Measurements from ENCODE around the gene RAD54L2.

Gene RAD54L2

DNA sequence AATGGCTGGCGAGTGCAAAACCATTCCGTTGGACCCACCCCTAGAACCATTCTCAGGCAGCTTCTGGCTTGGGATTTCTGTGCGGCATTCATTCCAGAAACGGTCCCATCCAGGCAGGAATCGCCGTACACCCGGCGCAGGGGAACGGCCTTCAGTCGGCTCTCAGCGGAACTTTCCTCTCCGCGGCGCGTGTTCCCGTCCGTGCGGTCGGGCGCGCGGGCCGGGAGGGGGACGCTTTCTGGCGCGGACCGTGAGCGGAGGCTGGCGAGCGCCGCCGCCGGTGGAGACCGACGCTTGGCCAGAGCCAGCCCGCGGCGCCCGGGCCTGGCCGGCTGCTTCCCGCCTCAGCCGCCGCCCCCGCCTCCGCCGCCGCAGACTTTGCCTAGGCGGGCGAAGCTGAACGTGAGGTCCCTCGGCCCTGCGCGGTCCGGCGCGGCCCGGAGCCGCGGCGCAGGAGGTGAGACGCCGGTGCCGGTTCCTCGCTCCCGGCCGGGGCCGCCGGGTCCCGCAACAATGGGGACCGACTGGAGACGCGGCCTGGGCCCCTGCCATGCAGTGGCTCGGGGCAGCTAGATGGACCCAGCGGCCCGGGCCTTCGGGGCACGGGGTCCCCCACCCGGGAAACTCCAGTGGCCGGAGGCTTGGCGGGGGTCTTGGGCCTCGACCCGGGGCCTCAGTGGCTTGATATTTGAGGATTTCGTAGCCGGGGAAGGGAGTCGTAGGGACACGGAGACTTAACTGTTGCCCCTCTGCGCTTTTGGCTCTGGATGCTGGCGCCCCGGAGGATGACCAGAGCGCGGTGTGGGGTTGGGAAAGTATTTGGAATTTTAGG, at the start of gene RAD54L2 (continued):
- TF ChIP-seq, protein P1, sequence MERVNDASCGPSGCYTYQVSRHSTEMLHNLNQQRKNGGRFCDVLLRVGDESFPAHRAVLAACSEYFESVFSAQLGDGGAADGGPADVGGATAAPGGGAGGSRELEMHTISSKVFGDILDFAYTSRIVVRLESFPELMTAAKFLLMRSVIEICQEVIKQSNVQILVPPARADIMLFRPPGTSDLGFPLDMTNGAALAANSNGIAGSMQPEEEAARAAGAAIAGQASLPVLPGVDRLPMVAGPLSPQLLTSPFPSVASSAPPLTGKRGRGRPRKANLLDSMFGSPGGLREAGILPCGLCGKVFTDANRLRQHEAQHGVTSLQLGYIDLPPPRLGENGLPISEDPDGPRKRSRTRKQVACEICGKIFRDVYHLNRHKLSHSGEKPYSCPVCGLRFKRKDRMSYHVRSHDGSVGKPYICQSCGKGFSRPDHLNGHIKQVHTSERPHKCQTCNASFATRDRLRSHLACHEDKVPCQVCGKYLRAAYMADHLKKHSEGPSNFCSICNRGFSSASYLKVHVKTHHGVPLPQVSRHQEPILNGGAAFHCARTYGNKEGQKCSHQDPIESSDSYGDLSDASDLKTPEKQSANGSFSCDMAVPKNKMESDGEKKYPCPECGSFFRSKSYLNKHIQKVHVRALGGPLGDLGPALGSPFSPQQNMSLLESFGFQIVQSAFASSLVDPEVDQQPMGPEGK (tag by site-specific recombination; IDR thresholded peaks at IDR 0.05): 0 out of 2 replicates have a peak, but pooled peaks have one; percentile 32
- TF ChIP-seq ZNF133 (tag by site-specific recombination; IDR thresholded peaks at IDR 0.05): no peak
- TF ChIP-seq, protein P2, sequence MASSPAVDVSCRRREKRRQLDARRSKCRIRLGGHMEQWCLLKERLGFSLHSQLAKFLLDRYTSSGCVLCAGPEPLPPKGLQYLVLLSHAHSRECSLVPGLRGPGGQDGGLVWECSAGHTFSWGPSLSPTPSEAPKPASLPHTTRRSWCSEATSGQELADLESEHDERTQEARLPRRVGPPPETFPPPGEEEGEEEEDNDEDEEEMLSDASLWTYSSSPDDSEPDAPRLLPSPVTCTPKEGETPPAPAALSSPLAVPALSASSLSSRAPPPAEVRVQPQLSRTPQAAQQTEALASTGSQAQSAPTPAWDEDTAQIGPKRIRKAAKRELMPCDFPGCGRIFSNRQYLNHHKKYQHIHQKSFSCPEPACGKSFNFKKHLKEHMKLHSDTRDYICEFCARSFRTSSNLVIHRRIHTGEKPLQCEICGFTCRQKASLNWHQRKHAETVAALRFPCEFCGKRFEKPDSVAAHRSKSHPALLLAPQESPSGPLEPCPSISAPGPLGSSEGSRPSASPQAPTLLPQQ (tag by site-specific recombination; IDR thresholded peaks at IDR 0.05): peak; percentile 89
- TF ChIP-seq ZNF629 (tag by site-specific recombination; IDR thresholded peaks at IDR 0.05): peak; percentile 45; the same call in 1 of the 2 replicates
- peak; percentile 76 for TF ChIP-seq ZNF2 (tag by site-specific recombination; IDR thresholded peaks at IDR 0.05)
- no peak for TF ChIP-seq ZNF560 (tag by site-specific recombination; IDR thresholded peaks at IDR 0.05; ENCODE audit: borderline replicate concordance)
- TF ChIP-seq ZNF221 (tag by site-specific recombination; IDR thresholded peaks at IDR 0.05; ENCODE audit: borderline replicate concordance): peak; percentile 70; the same call in 1 of the 2 replicates
- TF ChIP-seq, protein P3, sequence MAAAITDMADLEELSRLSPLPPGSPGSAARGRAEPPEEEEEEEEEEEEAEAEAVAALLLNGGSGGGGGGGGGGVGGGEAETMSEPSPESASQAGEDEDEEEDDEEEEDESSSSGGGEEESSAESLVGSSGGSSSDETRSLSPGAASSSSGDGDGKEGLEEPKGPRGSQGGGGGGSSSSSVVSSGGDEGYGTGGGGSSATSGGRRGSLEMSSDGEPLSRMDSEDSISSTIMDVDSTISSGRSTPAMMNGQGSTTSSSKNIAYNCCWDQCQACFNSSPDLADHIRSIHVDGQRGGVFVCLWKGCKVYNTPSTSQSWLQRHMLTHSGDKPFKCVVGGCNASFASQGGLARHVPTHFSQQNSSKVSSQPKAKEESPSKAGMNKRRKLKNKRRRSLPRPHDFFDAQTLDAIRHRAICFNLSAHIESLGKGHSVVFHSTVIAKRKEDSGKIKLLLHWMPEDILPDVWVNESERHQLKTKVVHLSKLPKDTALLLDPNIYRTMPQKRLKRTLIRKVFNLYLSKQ (tag by site-specific recombination; IDR thresholded peaks at IDR 0.05; ENCODE audit: borderline replicate concordance): no peak
- TF ChIP-seq ZNF664 (tag by site-specific recombination; IDR thresholded peaks at IDR 0.05): no peak
- TF ChIP-seq HOXD13 (CRISPR knock-in tag; IDR thresholded peaks at IDR 0.05; ENCODE audit: borderline replicate concordance): no peak
- no peak; the same call in 1 of the 2 replicates for TF ChIP-seq MZF1 (tag by site-specific recombination; IDR thresholded peaks at IDR 0.05; ENCODE audit: borderline replicate concordance)
- TF ChIP-seq, protein P4, sequence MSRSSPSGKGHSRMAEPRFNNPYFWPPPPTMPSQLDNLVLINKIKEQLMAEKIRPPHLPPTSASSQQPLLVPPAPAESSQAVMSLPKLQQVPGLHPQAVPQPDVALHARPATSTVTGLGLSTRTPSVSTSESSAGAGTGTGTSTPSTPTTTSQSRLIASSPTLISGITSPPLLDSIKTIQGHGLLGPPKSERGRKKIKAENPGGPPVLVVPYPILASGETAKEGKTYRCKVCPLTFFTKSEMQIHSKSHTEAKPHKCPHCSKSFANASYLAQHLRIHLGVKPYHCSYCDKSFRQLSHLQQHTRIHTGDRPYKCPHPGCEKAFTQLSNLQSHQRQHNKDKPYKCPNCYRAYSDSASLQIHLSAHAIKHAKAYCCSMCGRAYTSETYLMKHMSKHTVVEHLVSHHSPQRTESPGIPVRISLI (tag by site-specific recombination; IDR thresholded peaks at IDR 0.05): no peak
- no peak for TF ChIP-seq ZNF404 (tag by site-specific recombination; IDR thresholded peaks at IDR 0.05)
- TF ChIP-seq SALL2 (tag by site-specific recombination; IDR thresholded peaks at IDR 0.05; ENCODE audit: borderline replicate concordance): no peak
- peak; percentile 88 for TF ChIP-seq IKZF3 (tag by site-specific recombination; IDR thresholded peaks at IDR 0.05)
- TF ChIP-seq ZNF529 (tag by site-specific recombination; IDR thresholded peaks at IDR 0.05; ENCODE audit: insufficient replicate concordance): no peak
- TF ChIP-seq ZFHX2 (tag by site-specific recombination; conservative IDR thresholded peaks at IDR 0.05): peak; percentile 54
- TF ChIP-seq ZNF239 (tag by site-specific recombination; IDR thresholded peaks at IDR 0.05): no peak
- peak; percentile 98 for TF ChIP-seq ZNF660 (tag by site-specific recombination; IDR thresholded peaks at IDR 0.05)
- peak; percentile 39; the same call in 1 of the 2 replicates for TF ChIP-seq SP2 (tag by site-specific recombination; IDR thresholded peaks at IDR 0.05)
- TF ChIP-seq, protein P5, sequence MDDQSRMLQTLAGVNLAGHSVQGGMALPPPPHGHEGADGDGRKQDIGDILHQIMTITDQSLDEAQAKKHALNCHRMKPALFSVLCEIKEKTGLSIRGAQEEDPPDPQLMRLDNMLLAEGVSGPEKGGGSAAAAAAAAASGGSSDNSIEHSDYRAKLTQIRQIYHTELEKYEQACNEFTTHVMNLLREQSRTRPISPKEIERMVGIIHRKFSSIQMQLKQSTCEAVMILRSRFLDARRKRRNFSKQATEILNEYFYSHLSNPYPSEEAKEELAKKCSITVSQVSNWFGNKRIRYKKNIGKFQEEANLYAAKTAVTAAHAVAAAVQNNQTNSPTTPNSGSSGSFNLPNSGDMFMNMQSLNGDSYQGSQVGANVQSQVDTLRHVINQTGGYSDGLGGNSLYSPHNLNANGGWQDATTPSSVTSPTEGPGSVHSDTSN (CRISPR knock-in tag; IDR thresholded peaks at IDR 0.05): peak; percentile 64
- TF ChIP-seq ZNF561 (tag by site-specific recombination; IDR thresholded peaks at IDR 0.05; ENCODE audit: borderline replicate concordance): peak; percentile 92; the same call in 1 of the 2 replicates
- peak; percentile 71; the same call in 1 of the 2 replicates for TF ChIP-seq ZNF335 (tag by site-specific recombination; conservative IDR thresholded peaks at IDR 0.05)

All from HEK293 (cell line).